ENCODE results near the gene ACOX3. TPM values are rescaled to one million over a fixed set of nuclear protein-coding genes. Genes with fewer than 3 reads are reported as not detected.
A peak's percentile ranks its signal among the peaks of the same experiment; 100 is the strongest.

The ACOX3 gene
- total RNA-seq, 4 donors from 2014 or later = 17.9 to 31.1 (median 22.5) TPM

DNA sequence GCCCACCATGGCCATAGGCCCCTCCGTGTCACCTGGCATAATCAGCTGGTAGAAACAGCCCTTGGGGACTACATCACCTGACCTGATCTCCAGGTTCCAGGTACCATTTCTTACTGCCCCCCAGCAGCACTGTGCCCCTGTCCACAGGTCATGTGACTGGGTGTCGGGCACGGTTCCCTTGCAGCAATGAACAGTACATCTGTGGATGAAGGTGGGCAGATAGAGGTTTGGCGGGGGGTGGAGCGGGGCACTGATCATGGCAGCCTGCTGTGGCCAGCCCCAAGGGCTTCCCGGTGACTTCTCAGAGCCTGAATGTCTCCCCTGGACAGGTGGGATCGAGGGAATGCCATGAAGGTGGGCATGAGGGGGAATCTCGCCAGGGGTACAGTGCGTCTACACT lies 37.8 kb upstream of the ACOX3 start:
- TF ChIP-seq POLR2A (IDR thresholded peaks at IDR 0.05) = no peak
- Histone ChIP-seq H3K4me1 (peaks cover 5 to 9% of the 10 kb centered on the region in 2 donors), H3K36me3 (no peaks in the 10 kb centered on the region), H3K4me3 (no peak overlapping the region), H3K27me3 (no peaks in the 10 kb centered on the region), H3K27ac (no peak overlapping the region), H3K9me3 (no peaks in the 10 kb centered on the region)
- DNase-seq = no peak
- intact Hi-C loops (cut with DNase I; ENCODE audit: low total_unique reads) = no loop called here

GRCh38 chr4:8477676-8478075 lies 37.2 kb upstream of the ACOX3 start:
- peaks cover 5 to 13% of the 10 kb centered on the region in 2 donors for H3K4me1 ChIP-seq
- H3K27me3 ChIP-seq = no peaks in the 10 kb centered on the region
- intact Hi-C loops (cut with DNase I; ENCODE audit: low total_unique reads) = no loop called here
- no peaks in the 10 kb centered on the region for H3K9me3 ChIP-seq
- no peak for TF ChIP-seq POLR2A (IDR thresholded peaks at IDR 0.05)
- TF ChIP-seq, protein P1, sequence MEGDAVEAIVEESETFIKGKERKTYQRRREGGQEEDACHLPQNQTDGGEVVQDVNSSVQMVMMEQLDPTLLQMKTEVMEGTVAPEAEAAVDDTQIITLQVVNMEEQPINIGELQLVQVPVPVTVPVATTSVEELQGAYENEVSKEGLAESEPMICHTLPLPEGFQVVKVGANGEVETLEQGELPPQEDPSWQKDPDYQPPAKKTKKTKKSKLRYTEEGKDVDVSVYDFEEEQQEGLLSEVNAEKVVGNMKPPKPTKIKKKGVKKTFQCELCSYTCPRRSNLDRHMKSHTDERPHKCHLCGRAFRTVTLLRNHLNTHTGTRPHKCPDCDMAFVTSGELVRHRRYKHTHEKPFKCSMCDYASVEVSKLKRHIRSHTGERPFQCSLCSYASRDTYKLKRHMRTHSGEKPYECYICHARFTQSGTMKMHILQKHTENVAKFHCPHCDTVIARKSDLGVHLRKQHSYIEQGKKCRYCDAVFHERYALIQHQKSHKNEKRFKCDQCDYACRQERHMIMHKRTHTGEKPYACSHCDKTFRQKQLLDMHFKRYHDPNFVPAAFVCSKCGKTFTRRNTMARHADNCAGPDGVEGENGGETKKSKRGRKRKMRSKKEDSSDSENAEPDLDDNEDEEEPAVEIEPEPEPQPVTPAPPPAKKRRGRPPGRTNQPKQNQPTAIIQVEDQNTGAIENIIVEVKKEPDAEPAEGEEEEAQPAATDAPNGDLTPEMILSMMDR (IDR thresholded peaks at IDR 0.05) = no peak
- H3K4me3 ChIP-seq = no peak overlapping the region
- no peak for DNase-seq
- no peak overlapping the region for H3K27ac ChIP-seq
- no peaks in the 10 kb centered on the region for H3K36me3 ChIP-seq

DNA sequence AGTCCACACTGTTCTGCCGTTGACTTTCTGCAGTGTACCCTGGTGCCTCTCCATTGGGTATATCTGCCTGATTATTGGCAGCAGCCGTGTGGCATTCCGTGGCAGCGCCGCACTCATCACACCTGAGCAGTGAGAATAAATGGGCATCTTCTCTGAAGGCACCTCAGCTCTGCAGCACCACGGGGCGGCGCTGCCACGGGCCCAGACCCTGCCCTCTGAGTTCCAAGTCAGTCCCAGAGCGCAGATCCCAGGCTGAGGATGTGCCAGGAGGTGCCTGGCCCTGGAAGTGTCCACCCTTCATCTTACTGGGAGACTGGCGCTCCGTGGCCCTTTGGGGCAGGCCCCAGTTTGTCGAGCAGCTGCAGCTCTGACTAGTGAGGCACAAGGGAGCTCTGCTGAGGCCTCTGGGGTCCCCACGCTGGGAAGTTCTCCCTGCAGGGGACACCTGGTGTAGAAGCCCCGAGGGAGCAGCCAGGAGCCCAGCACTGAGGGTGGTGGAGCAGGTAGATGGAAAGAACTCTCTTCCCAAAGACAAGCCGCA lies 36.6 kb upstream of the ACOX3 start:
- no peak overlapping the region for H3K27ac ChIP-seq
- H3K4me3 ChIP-seq = no peak overlapping the region
- H3K4me1 ChIP-seq = peaks cover 9 to 17% of the 10 kb centered on the region in 2 donors
- no peak for DNase-seq
- H3K36me3 ChIP-seq = no peaks in the 10 kb centered on the region
- intact Hi-C loops (cut with DNase I; ENCODE audit: low total_unique reads) = no loop called here
- no peaks in the 10 kb centered on the region for H3K27me3 ChIP-seq
- no peaks in the 10 kb centered on the region for H3K9me3 ChIP-seq
- TF ChIP-seq POLR2A (IDR thresholded peaks at IDR 0.05) = no peak
- TF ChIP-seq, protein P1 (IDR thresholded peaks at IDR 0.05) = no peak

DNA sequence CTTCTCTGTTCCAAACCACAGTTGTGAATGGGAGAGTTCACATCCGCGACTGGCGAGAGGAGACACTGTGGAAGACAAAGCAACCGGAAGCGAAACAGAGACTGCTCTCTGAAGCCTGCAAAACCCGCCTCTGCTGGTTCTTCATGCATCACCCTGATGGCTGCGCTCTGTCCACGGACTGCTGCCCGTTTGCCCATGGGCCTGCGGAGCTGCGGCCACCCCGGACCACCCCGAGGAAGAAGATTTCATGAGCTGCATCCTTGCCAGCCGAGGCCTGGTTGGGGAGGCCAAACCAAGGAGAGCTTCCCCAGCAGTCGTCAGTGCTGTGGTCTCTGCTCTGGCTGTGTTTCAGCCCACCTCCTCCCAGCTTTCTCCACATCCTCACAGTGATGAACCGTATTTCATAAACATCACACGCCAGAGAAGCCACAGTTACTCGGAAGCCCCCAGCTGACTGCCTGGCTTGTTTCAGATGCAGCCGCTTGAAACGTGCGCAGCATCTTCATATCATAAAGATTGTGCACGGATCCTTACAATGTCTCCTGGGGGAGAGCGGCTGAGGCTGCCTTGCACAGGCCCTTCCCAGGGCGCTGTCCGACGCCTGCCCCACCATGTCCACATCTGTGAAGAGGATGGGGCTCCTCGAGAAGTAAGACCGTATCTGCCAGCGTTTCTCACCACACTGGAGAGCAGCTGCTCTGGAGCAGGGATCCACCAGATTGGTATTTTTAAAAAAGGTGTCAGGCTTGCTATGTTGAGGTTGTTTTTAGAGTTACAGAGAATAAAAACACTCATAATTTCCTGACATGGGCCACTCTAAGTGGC lies 35.4 kb upstream of the ACOX3 start:
- peaks cover 19 to 24% of the 10 kb centered on the region in 2 donors for H3K4me1 ChIP-seq
- no peaks in the 10 kb centered on the region for H3K27me3 ChIP-seq
- no peak overlapping the region for H3K27ac ChIP-seq
- TF ChIP-seq, protein P1 (IDR thresholded peaks at IDR 0.05) = no peak
- TF ChIP-seq POLR2A (IDR thresholded peaks at IDR 0.05) = no peak
- no peak for DNase-seq
- no peaks in the 10 kb centered on the region for H3K36me3 ChIP-seq
- H3K9me3 ChIP-seq = no peaks in the 10 kb centered on the region
- H3K4me3 ChIP-seq = no peak overlapping the region
- intact Hi-C loops (cut with DNase I; ENCODE audit: low total_unique reads) = no loop called here

DNA sequence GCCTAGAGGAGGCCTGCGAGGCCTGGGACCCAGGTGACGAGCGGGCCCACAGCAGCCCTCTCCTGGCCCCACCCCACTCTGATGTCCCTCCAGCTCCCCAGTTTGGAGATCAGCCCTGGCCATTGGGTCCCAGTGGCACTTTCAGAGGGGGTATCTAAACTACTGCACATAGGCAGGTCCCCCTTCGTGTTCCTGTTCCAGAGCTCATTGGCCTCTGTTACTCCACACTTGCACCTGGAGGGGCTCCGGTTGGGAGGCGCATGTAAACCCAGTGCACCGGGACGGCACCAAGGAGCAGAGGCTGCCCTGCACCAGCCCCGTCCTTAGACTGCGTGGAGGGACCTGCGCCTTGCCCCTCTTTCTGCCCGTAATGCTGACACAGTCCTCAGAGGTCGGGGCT lies 34.3 kb upstream of the ACOX3 start:
- H3K36me3 ChIP-seq = no peaks in the 10 kb centered on the region
- H3K27ac ChIP-seq = peak overlapping the region; percentile 88 to 96
- TF ChIP-seq POLR2A (IDR thresholded peaks at IDR 0.05) = no peak
- TF ChIP-seq, protein P1 (IDR thresholded peaks at IDR 0.05) = no peak

More for the DNA sequence above, 34.3 kb upstream of the ACOX3 start:
- H3K27me3 ChIP-seq = no peaks in the 10 kb centered on the region
- H3K4me3 ChIP-seq = no peak overlapping the region
- H3K4me1 ChIP-seq = peaks cover 19 to 24% of the 10 kb centered on the region in 2 donors
- no peak for DNase-seq
- intact Hi-C loops (cut with DNase I; ENCODE audit: low total_unique reads) = no loop called here
- H3K9me3 ChIP-seq = no peaks in the 10 kb centered on the region
